Natural killer cell (primary cell): ENCODE results near the gene TMSB4X. TPM values are rescaled to one million over a fixed set of nuclear protein-coding genes. Genes with fewer than 3 reads are reported as not detected.

ENCODE experiments used
- ATAC-seq, 3 donors: fragments of 150-1000 bp in 2 of 3; fragments of 200-7000 bp in 1 of 3; cut with Tn5 transposase; 1 replicate in 1 of 3; 2 replicates in 2 of 3; pipeline ENCODE4 v1.10.0; 2021; ENCODE audit warnings: mild to moderate bottlenecking in 2 of 3, moderate library complexity in 2 of 3
- DNase-seq, 2 donors: peaks; one replicate each; pipeline versions ENCODE4 v3.0.0 to v3.0.0-alpha.2; 2013 to 2021; ENCODE audit warnings: mixed read lengths in 1 of 2
- H3K27ac ChIP-seq: one replicate; pipeline ENCODE4 v1.5.1; 2013; ENCODE audit warnings: mild to moderate bottlenecking, low read length
- H3K27me3 ChIP-seq: one replicate; pipeline ENCODE4 v1.6.1; 2013; ENCODE audit warnings: low read length; ENCODE audit not compliant: control insufficient read depth, insufficient read depth
- H3K36me3 ChIP-seq: one replicate; pipeline ENCODE4 v1.6.1; 2013; ENCODE audit warnings: low read length; ENCODE audit not compliant: control insufficient read depth, insufficient read depth
- H3K4me1 ChIP-seq: one replicate; pipeline ENCODE4 v1.6.1; 2013; ENCODE audit warnings: low read length; ENCODE audit not compliant: control insufficient read depth, insufficient read depth
- H3K4me3 ChIP-seq: one replicate; pipeline ENCODE4 v1.5.1; 2013; ENCODE audit warnings: low read length
- H3K9me3 ChIP-seq: one replicate; pipeline ENCODE4 v1.6.1; 2013; ENCODE audit warnings: low read length; ENCODE audit not compliant: control insufficient read depth, insufficient read depth
- H3K27ac Mint-ChIP-seq, 2 donors: one replicate each; pipeline ENCODE4 v1.8.0; 2022; ENCODE audit warnings: mild to moderate bottlenecking in 2 of 2, mixed read lengths in 2 of 2, moderate library complexity in 1 of 2
- H3K27me3 Mint-ChIP-seq, 2 donors: one replicate each; pipeline ENCODE4 v1.8.0; 2022; ENCODE audit warnings: low read depth in 2 of 2, mixed read lengths in 2 of 2
- H3K36me3 Mint-ChIP-seq: one replicate; pipeline ENCODE4 v1.8.0; 2022; ENCODE audit warnings: mixed read lengths
- H3K4me1 Mint-ChIP-seq, 2 donors: one replicate each; pipeline ENCODE4 v1.8.0; 2022; ENCODE audit warnings: mixed read lengths in 2 of 2
- H3K4me3 Mint-ChIP-seq: one replicate; pipeline ENCODE4 v1.8.0; 2022; ENCODE audit warnings: mild to moderate bottlenecking, moderate library complexity, mixed read lengths
- H3K9me3 Mint-ChIP-seq, 2 donors: one replicate each; pipeline ENCODE4 v1.8.0; 2022; ENCODE audit warnings: mixed read lengths in 2 of 2
- CTCF ChIP-seq: fragments of 200-600 bp; IDR thresholded peaks from one replicate; pipeline ENCODE4 v1.8.0; 2022; ENCODE audit warnings: antibody characterized with exemption
- WGBS: methylation state at CpG from one replicate; pipeline ENCODE4 v1.1.7; 2013; ENCODE audit warnings: missing lambda C conversion rate; ENCODE audit not compliant: insufficient coverage; 5-methylcytosine and 5-hydroxymethylcytosine counted together
- intact Hi-C: fragments of 100-400 bp; cut with micrococcal nuclease; formaldehyde crosslinking; loops from one replicate; pipeline ENCODE4 v1.14.2; 2022
- total RNA-seq, 4 donors: library from RNA; stranded (reverse); fragments of 120-200 nt in 1 of 4; gene quantifications; one replicate each; pipeline versions ENCODE4 v1.2.3 to v1.2.4, GENCODE V29; 2013 to 2022

Gene TMSB4X
- total RNA-seq, 3 donors from 2014 or later (not counting 1 experiment from before 2014, with no cell fraction given), result 5,049 to 6,005 (median 5,892) TPM

- no peak for ATAC-seq
- no peaks in the 10 kb centered on the region for H3K36me3 ChIP-seq
- no peak for TF ChIP-seq CTCF
- H3K27ac ChIP-seq, result peak overlapping the region; percentile 99
- Mint-ChIP-seq H3K36me3 (no peaks in the 10 kb centered on the region), H3K27ac (peak overlapping the region; percentile 95 to 96), H3K4me1 (peaks cover 70 to 71% of the 10 kb centered on the region in 2 donors), H3K9me3 (no peaks in the 10 kb centered on the region), H3K27me3 (no peaks in the 10 kb centered on the region), H3K4me3 (peak overlapping the region; percentile 21)
- peaks cover 94% of the 10 kb centered on the region for H3K4me1 ChIP-seq
- peak in 1 of 2 donors; percentile 47 for DNase-seq
- intact Hi-C loops, result loop anchor here (5.0 to 10.0 kb wide), 2 partner anchors 34 to 741 kb away; no protein-coding TSS in a partner anchor
- WGBS, result 80% methylated on average over 5 of the region's 8 CpGs
- no peaks in the 10 kb centered on the region for H3K27me3 ChIP-seq
- H3K9me3 ChIP-seq, result no peaks in the 10 kb centered on the region
- H3K4me3 ChIP-seq, result no peak overlapping the region
Measured at GRCh38 chrX:12953420-12953819, 21.5 kb upstream of the TMSB4X start.

GRCh38 chrX:12954376-12954775 lies 20.5 kb upstream of the TMSB4X start:
- H3K27me3 ChIP-seq, result no peaks in the 10 kb centered on the region
- H3K27ac Mint-ChIP-seq, result peak overlapping the region; percentile 95 to 96
- peak in 2 of 3 donors; percentile 5 to 10 for ATAC-seq
- peak; percentile 22 to 57 for DNase-seq
- no peaks in the 10 kb centered on the region for H3K9me3 Mint-ChIP-seq
- H3K27me3 Mint-ChIP-seq, result no peaks in the 10 kb centered on the region
- H3K4me1 Mint-ChIP-seq, result peaks cover 66 to 71% of the 10 kb centered on the region in 2 donors
- intact Hi-C loops, result loop anchor here (5.0 to 10.0 kb wide), 2 partner anchors 33 to 740 kb away; no protein-coding TSS in a partner anchor
- peaks cover 89% of the 10 kb centered on the region for H3K4me1 ChIP-seq
- H3K4me3 ChIP-seq, result no peak overlapping the region
- H3K36me3 ChIP-seq, result no peaks in the 10 kb centered on the region
- 22% methylated on average over 6 of the region's 9 CpGs for WGBS
- H3K27ac ChIP-seq, result peak overlapping the region; percentile 99
- H3K4me3 Mint-ChIP-seq, result peak overlapping the region; percentile 57
- no peaks in the 10 kb centered on the region for H3K9me3 ChIP-seq
- no peaks in the 10 kb centered on the region for H3K36me3 Mint-ChIP-seq
- TF ChIP-seq CTCF, result no peak

GRCh38 chrX:12954981-12955380 lies 19.9 kb upstream of the TMSB4X start:
- H3K4me1 ChIP-seq, result peaks cover 89% of the 10 kb centered on the region
- Mint-ChIP-seq H3K9me3 (no peaks in the 10 kb centered on the region), H3K36me3 (no peaks in the 10 kb centered on the region), H3K27me3 (no peaks in the 10 kb centered on the region), H3K4me1 (peaks cover 66 to 69% of the 10 kb centered on the region in 2 donors), H3K4me3 (peak overlapping the region; percentile 72), H3K27ac (peak overlapping the region; percentile 95 to 96)
- no peak for TF ChIP-seq CTCF
- H3K4me3 ChIP-seq, result no peak overlapping the region
- H3K27me3 ChIP-seq, result no peaks in the 10 kb centered on the region
- H3K9me3 ChIP-seq, result no peaks in the 10 kb centered on the region
- ATAC-seq (no peak), DNase-seq (peak in 1 of 2 donors; percentile 26)
- intact Hi-C loops, result loop anchor here (5.0 to 10.0 kb wide), 3 partner anchors 32 to 740 kb away; no protein-coding TSS in a partner anchor
- H3K27ac ChIP-seq, result peak overlapping the region; percentile 99
- no peaks in the 10 kb centered on the region for H3K36me3 ChIP-seq
- 11% methylated on average over 3 of the region's 4 CpGs for WGBS
